CD4-positive, alpha-beta T cell treated with Interleukin-21 for 1 hour (primary cell): ENCODE data around the gene AFMID.
"Not testable (repeated sequence)": the region's sequence is repeated elsewhere in the genome, so short reads cannot be mapped to it uniquely, and the experiment has no call there.

ENCODE experiments used
- DNase-seq: peaks from one replicate; pipeline ENCODE4 v3.0.0-alpha.2; 2020

Gene AFMID

GRCh38 chr17:78154903-78155811 is 32.0 kb upstream of the AFMID start:
- no peak for DNase-seq

- DNase-seq = no peak
Measured at GRCh38 chr17:78159575-78160158, 27.5 kb upstream of the AFMID start.

- DNase-seq = no peak
Measured at GRCh38 chr17:78163881-78164747, 23.0 kb upstream of the AFMID start.

- DNase-seq = no peak
Measured at GRCh38 chr17:78164748-78165607, 22.2 kb upstream of the AFMID start.

GRCh38 chr17:78166416-78166815 is 20.7 kb upstream of the AFMID start:
- DNase-seq = no peak

- DNase-seq = peak; percentile 88
Measured at GRCh38 chr17:78168242-78168902, 18.8 kb upstream of the AFMID start, which contains the start of gene SYNGR2. Gene SYNGR2 (plus strand): TSS chr17:78168581. CDS start chr17:78168617, 36 bp downstream.

GRCh38 chr17:78168903-78169793 is 18.0 kb upstream of the AFMID start:
- peak; percentile 78 for DNase-seq

- DNase-seq = no peak
Measured at GRCh38 chr17:78170692-78171590, 16.2 kb upstream of the AFMID start.

GRCh38 chr17:78171591-78172248 is 15.4 kb upstream of the AFMID start:
- DNase-seq = not testable (repeated sequence)

- DNase-seq = no peak
Measured at GRCh38 chr17:78172249-78173051, 14.7 kb upstream of the AFMID start.

GRCh38 chr17:78173097-78173715 is 14.0 kb upstream of the AFMID start:
- DNase-seq = peak; percentile 54

- DNase-seq = no peak
Measured at GRCh38 chr17:78174346-78174869, 12.8 kb upstream of the AFMID start.

GRCh38 chr17:78174870-78175642 is 12.1 kb upstream of the AFMID start:
- no peak for DNase-seq

- no peak for DNase-seq
Measured at GRCh38 chr17:78175643-78175981, 11.6 kb upstream of the AFMID start.

GRCh38 chr17:78176548-78177025 is 10.6 kb upstream of the AFMID start:
- peak; percentile 81 for DNase-seq

- no peak for DNase-seq
Measured at GRCh38 chr17:78179372-78179771, 7.8 kb upstream of the AFMID start.
